Colon (tissue), 2 donors: ENCODE results near the gene THSD7B.
"Not testable (repeated sequence)": the region's sequence is repeated elsewhere in the genome, so short reads cannot be mapped to it uniquely, and the experiment has no call there.

Source experiments
- FAIRE-seq: peaks from 2 replicates; lab custom pipeline; 2012; peaks lifted over from hg19 to GRCh38; lab: Jason Lieb, UNC
- donor health status: control.
- donor health status: control.

The THSD7B gene

DNA sequence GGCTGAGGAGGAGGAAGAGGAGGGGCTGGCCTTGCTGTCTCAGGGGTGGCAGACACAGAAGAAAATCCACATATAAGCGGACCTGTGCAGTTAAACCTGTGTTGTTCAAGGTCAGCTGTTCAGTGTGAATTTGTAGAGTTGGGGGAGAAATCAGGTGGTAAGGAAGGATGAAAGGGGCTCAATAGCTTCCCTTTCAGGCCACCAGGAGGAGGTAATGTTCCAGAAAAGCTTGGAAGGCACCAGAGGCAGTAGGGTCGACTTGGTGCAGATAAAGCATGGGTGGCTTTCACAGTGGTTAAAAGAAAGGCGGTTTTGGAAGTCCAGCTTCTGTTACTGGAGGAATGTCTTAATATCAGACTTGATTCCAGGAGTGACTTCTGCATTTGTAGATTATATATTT lies 167.4 kb downstream of the THSD7B start:
- FAIRE-seq = no peak

DNA sequence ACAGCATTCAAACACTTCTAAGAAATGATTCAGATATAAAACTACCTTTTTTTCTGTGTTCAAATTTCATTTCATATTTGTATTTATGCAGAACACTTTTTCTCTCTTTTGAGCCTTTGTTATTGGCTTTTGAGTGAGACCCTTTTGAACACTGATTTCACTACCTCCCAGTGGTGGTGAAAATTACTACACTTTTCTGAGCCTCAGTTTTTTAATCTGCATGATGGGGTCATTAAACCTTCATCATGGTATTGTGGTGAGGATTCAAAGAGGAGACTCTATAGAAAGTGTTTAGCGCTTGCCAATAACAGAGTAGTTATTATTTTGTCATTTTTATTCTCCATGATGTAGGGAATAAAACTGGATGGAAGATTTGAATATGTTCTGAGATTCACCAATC lies 169.8 kb downstream of the THSD7B start:
- no peak for FAIRE-seq

GRCh38 chr2:136956050-136956449 lies 190.7 kb downstream of the THSD7B start:
- no peak for FAIRE-seq

- no peak for FAIRE-seq
These were observed 191.7 kb downstream of the THSD7B start for GRCh38 chr2:136957044-136957443.

GRCh38 chr2:136962105-136962725 lies 196.9 kb downstream of the THSD7B start:
- FAIRE-seq = no peak

DNA sequence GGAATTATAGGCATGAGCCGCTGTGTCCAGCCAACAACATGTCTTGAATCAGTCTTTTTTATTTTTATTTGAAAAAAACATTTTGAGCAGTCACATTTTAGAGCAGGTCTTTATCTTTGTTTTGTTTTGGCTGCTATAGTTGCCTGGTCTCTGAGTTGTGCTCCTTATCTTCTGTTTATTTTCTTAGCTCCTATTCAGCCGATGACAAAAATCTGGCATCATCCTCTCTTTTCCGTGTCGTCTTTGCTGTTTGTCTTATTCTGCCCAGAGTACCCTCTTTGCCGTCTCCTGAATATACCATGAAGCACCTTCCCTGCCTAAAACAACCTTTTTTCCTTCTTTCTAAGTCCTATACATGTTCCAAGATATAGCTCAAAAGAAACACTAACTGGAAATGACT lies 201.1 kb downstream of the THSD7B start:
- no peak for FAIRE-seq

DNA sequence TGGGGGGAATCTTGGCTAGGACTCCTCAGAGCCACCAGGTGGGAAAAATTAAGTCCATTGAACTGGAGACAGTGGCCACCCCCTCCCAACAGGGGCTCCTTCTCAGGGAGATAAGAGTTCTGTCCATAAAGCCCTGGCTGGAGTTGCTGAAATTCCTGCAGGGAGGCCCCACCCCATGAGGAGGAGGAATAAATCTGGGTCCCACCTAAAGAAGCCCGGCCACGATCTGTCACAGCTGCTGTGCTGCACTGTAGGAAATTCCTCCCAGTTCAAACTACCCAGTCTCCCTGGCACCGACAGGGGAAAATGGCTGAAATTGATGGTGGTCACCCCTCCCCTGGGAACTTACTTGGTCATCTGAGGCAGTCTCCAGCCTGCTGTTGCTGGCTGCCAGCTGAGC lies 215.0 kb downstream of the THSD7B start:
- FAIRE-seq = no peak

GRCh38 chr2:136981689-136982088 lies 216.3 kb downstream of the THSD7B start:
- not testable (repeated sequence) for FAIRE-seq

GRCh38 chr2:136985044-136985443 lies 219.7 kb downstream of the THSD7B start:
- no peak for FAIRE-seq

DNA sequence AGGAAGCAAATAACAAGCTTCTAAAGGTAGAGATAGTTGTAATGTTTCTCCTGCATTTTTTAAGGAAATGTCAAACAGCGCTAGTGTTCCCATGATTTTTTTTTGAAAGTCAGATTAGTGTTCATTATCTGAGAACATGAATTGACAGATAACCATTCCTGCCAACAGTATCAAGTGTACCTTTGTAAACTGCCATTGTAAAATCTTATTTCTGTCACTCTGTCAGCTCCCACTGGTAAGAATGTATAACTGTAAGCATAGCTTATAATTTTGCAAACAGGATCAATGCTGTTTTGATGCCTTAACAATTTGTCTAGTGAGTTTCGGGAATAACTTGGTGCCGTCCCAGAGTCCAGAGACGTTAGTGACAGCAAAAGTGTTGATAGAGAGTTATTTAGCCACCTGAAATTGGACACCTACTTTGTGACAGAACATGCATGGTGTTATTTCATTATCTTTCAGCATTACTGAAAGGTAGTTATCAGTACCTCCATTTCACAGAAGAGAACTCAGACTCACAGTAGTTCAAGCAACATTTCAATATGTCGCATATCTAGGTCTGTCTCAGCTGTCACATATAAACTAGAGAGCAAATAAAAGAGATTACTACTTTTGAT lies 221.4 kb downstream of the THSD7B start:
- no peak for FAIRE-seq

DNA sequence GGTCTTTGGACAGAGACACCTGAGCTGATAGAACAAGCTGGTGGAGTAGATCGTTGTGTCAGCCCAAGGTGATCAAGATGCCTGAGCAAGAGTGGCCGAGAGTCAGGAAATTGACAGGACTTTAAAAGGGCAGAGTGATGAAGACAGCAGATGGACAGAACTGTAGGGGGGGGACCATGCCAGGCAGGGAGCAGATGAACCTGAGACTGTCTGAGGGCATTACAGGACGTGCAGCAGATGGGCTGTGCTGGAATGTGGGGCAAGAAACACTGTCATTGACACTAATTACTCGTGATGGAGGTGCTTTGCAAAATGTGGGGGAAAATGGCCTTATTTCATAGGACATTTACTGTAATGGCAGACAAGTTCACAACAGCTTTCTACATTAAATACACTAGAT lies 225.0 kb downstream of the THSD7B start:
- no peak for FAIRE-seq

GRCh38 chr2:136994793-136995192 lies 229.4 kb downstream of the THSD7B start:
- no peak for FAIRE-seq

DNA sequence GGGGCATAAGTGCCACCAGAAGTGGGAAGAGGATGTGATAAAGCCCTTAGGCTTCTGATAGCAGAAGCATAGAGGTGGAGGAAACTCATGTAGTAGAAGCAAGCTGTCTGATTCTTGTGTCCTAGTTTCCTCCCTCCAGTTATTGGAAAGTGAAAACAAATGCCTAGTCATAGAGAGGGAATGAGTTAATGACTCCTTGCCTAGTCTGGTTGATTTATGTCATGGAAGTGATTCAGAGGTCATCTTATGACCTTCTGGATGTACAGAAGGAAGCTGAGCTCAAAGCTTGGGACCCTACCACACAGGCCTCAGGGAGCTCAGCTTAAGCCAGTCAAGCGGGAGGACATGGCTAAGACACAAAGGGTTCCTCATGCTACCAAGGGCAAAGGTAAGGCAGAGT lies 232.2 kb downstream of the THSD7B start:
- FAIRE-seq = no peak

GRCh38 chr2:137000811-137001210 lies 235.5 kb downstream of the THSD7B start:
- FAIRE-seq = no peak

DNA sequence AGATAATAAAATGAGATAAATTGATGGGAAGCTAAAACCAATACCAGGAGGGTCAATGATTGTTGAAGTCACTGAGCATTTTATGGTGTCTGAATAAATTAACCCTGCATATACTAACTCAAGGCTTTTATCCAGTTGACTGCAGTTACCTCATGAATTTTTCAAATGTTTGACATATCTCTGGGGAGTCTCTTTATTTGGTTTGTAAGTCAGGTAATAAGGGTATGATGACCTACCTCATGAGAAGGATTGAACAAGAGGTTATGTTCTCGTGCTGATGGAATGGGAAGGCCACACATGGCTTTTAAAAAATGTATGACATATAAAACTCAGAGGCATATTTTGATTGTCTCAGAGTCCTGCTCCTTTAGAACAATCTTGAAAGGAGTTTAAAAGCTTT lies 237.6 kb downstream of the THSD7B start:
- FAIRE-seq = no peak

DNA sequence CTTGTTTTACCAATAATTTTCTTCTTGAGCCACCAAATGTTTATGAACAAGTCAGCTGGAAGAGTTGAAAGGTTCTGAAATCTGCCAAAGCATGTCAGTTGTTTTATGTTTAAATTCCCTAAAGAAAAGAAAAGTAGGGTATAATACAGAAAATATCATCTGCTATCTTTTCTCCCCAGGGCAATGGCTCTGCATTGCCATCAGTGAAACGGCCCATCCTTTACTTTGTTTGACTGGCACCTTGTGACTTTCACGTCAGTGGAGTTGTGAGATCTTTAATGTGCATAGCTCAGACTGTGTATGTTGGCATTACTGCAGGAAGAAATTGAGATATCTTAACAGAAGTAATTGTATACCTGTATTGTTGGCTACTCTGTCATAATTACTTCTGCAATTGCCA lies 239.9 kb downstream of the THSD7B start:
- FAIRE-seq = no peak

DNA sequence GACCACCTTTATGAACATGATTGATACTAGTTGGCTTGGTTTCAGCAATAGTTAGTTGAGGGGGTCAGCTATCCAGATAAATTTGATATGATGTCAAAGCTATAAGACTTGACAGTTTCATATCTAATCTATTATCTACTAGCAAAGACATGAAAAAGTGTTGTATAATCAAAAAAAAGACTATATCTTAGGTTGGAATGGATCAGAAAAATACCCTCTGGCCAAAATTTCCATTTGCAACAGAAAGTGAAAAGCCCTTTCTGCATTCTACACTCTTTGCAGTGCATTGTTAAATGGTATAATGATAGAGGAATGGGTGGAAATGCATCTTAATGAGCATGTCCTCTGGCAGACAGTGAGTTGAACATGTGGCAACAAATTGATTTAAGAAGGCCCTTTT lies 242.6 kb downstream of the THSD7B start:
- no peak for FAIRE-seq

DNA sequence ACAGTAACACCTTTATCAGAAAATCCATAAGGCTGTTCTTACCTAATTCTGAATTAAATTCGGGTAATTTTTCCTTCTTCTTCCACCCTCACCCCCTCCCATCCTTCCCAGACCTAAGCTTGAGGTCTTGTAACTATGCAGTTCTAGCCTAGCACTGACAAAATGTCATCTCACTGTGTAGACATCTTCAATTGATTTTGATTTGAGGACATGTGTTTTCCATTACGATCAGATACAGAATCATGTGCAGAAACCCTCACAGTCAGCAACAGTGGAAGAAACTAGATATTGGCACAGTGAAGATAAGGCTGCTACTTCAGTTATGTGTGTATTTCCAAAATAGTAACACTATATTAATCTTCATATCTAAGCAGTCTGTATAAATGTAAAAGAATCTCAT lies 244.6 kb downstream of the THSD7B start:
- FAIRE-seq = no peak

GRCh38 chr2:137020452-137021196 lies 255.3 kb downstream of the THSD7B start:
- FAIRE-seq = no peak

GRCh38 chr2:137021763-137022162 lies 256.4 kb downstream of the THSD7B start:
- FAIRE-seq = no peak

GRCh38 chr2:137023205-137023604 lies 257.9 kb downstream of the THSD7B start:
- no peak for FAIRE-seq

- FAIRE-seq = no peak
These were observed 266.4 kb downstream of the THSD7B start for GRCh38 chr2:137031731-137032130.

- no peak for FAIRE-seq
These were observed 271.3 kb downstream of the THSD7B start for GRCh38 chr2:137036619-137037018.
